SU-DHL-6 (cell line): ENCODE measurements around the gene GMDS.

Experiments used
- H2AFZ ChIP-seq: fragments of 200-600 bp; sonication (generic); 2 replicates; pipeline ENCODE4 v1.6.1; 2014; ENCODE audit warnings: low read depth, mild to moderate bottlenecking, moderate library complexity, mixed read lengths, antibody characterized with exemption, low read length; ENCODE audit not compliant: severe bottlenecking
- H3F3A ChIP-seq: fragments of 200-600 bp; shearing (Covaris generic); 2 replicates; pipeline ENCODE4 v1.6.0; 2016; ENCODE audit warnings: antibody characterized with exemption, mild to moderate bottlenecking; ENCODE audit not compliant: insufficient read depth
- H3K27ac ChIP-seq: fragments of 200-600 bp; sonication (generic); 2 replicates; pipeline ENCODE4 v1.5.1; 2016; ENCODE audit warnings: low read depth, mild to moderate bottlenecking, low read length, moderate library complexity, mixed read lengths
- H3K27me3 ChIP-seq: fragments of 200-600 bp; sonication (generic), shearing (Covaris generic); 2 replicates; pipeline ENCODE4 v1.6.0; 2014; ENCODE audit warnings: mild to moderate bottlenecking, low read length
- H3K36me3 ChIP-seq: fragments of 200-600 bp; sonication (generic); 2 replicates; pipeline ENCODE4 v1.6.1; 2014; ENCODE audit warnings: mild to moderate bottlenecking, low read length, mixed read lengths
- H3K4me2 ChIP-seq: fragments of 300-600, 200-600 bp; shearing (Covaris generic), sonication (generic); 2 replicates; pipeline ENCODE4 v1.6.0; 2014; ENCODE audit warnings: low read length, low read depth, mild to moderate bottlenecking; ENCODE audit not compliant: poor library complexity, severe bottlenecking
- H3K4me3 ChIP-seq: fragments of 200-600 bp; sonication (generic); 2 replicates; pipeline ENCODE4 v1.5.1; 2014; ENCODE audit warnings: antibody characterized with exemption, low read length, mild to moderate bottlenecking, mixed read lengths; ENCODE audit not compliant: insufficient read depth, poor library complexity, severe bottlenecking
- H3K79me2 ChIP-seq: fragments of 200-600 bp; sonication (generic); 2 replicates; pipeline ENCODE4 v1.6.1; 2014; ENCODE audit warnings: mild to moderate bottlenecking, low read length, moderate library complexity; ENCODE audit not compliant: insufficient read depth
- H3K9ac ChIP-seq: fragments of 200-600 bp; sonication (generic); 2 replicates; pipeline ENCODE4 v1.7.0; 2014; ENCODE audit warnings: mild to moderate bottlenecking, low read length
- H3K9me2 ChIP-seq: fragments of 200-600 bp; sonication (generic); replicated peaks from 2 replicates; pipeline ENCODE4 v1.6.1; 2014; ENCODE audit warnings: low read length; ENCODE audit not compliant: insufficient read depth
- H3K9me3 ChIP-seq: fragments of 200-600 bp; sonication (generic); 2 replicates; pipeline ENCODE4 v1.6.1; 2014; ENCODE audit warnings: low read length, mixed read lengths; ENCODE audit not compliant: insufficient read depth
- H4K20me1 ChIP-seq: fragments of 200-600 bp; sonication (generic); 2 replicates; pipeline ENCODE4 v1.6.1; 2014; ENCODE audit warnings: low read depth, mild to moderate bottlenecking, antibody characterized with exemption, low read length, moderate library complexity, mixed read lengths
- CTCF ChIP-seq: fragments of 200-600 bp; sonication (generic); IDR thresholded peaks from one replicate; pipeline ENCODE4 v1.5.1; 2017; ENCODE audit warnings: antibody characterized with exemption, mild to moderate bottlenecking, low read length, moderate library complexity; ENCODE audit not compliant: insufficient read depth, poor library complexity, severe bottlenecking
- EZH2phosphoT487 ChIP-seq: fragments of 200-600 bp; sonication (generic), shearing (Covaris generic); conservative IDR thresholded peaks from 2 replicates; pipeline ENCODE4 v1.6.1; 2018; ENCODE audit warnings: mild to moderate bottlenecking, antibody characterized with exemption, low read length, moderate library complexity, mixed read lengths

The GMDS gene

DNA sequence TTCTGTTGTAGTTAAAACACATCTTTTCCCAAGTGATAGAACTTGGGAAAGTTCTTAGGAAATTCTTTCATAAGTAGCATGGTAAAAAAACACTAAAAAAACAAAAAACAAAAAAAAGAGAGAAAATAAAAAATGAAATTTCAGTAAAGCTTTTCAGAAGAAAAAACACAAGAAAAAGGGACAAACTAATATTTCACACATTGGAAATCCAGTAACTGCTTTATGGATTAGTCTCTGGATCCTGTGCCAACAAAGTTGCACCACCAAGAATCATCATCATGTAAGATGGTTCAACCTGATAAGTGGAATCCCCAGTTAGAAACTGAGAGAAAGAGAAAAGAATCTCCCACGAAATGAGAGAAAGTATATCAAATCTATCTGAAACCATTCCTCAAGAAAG, 144.2 kb downstream of the GMDS start:
- Histone ChIP-seq H4K20me1 (no peaks in the 10 kb centered on the region; the same call in 1 of the 2 replicates), H3K9me2 (no peaks in the 10 kb centered on the region), H3K27ac (no peak overlapping the region), H3K79me2 (no peaks in the 10 kb centered on the region), H3F3A (no peaks in the 10 kb centered on the region), H3K27me3 (no peaks in the 10 kb centered on the region), H3K36me3 (no peaks in the 10 kb centered on the region), H3K9ac (no peak overlapping the region), H2AFZ (no peak overlapping the region), H3K4me2 (no peak overlapping the region), H3K9me3 (no peaks in the 10 kb centered on the region), H3K4me3 (no peak overlapping the region)
- no peak for TF ChIP-seq CTCF
- no peak for TF ChIP-seq EZH2phosphoT487

GRCh38 chr6:2099870-2100269, 145.5 kb downstream of the GMDS start:
- TF ChIP-seq EZH2phosphoT487 = no peak
- no peak for TF ChIP-seq CTCF
- Histone ChIP-seq H3K36me3 (no peaks in the 10 kb centered on the region), H3K9me3 (no peaks in the 10 kb centered on the region)

DNA sequence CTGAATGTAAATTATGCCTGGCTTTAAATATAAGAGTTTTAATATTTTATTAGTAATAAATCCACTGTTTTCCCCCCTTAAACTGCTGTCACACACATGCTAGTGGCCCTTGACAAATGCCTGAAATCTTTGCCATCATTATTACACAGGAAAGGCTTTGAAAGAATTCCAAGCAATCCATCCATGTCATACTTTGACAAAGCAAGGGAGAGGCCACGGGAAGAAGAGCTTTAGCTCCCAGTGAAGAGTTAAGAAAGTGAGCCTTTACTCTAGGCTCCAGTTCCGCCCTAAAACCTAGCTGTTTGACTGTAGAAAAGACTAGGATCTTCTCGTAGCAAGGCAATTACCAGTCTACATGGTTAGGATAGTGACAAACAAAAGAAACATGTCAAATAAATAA, 147.9 kb downstream of the GMDS start:
- Histone ChIP-seq H3K9ac (no peak overlapping the region), H3K27me3 (no peaks in the 10 kb centered on the region), H4K20me1 (no peaks in the 10 kb centered on the region; the same call in 1 of the 2 replicates), H3K27ac (no peak overlapping the region), H3K9me2 (no peaks in the 10 kb centered on the region), H3K4me2 (no peak overlapping the region), H3F3A (no peaks in the 10 kb centered on the region), H2AFZ (no peak overlapping the region), H3K9me3 (no peaks in the 10 kb centered on the region), H3K36me3 (peaks cover 3% of the 10 kb centered on the region; the same call in 1 of the 2 replicates), H3K79me2 (no peaks in the 10 kb centered on the region), H3K4me3 (no peak overlapping the region)
- TF ChIP-seq CTCF = no peak
- TF ChIP-seq EZH2phosphoT487 = no peak

More at GRCh38 chr6:2099870-2100269, 145.5 kb downstream of the GMDS start:
- H4K20me1 ChIP-seq = no peaks in the 10 kb centered on the region; the same call in 1 of the 2 replicates
- no peaks in the 10 kb centered on the region for H3K79me2 ChIP-seq
- no peak overlapping the region for H3K4me2 ChIP-seq
- no peak overlapping the region for H3K9ac ChIP-seq
- H3K9me2 ChIP-seq = no peaks in the 10 kb centered on the region
- H3K27ac ChIP-seq = no peak overlapping the region
- no peaks in the 10 kb centered on the region for H3K27me3 ChIP-seq
- no peak overlapping the region for H3K4me3 ChIP-seq
- no peak overlapping the region for H2AFZ ChIP-seq
- H3F3A ChIP-seq = no peaks in the 10 kb centered on the region
